ENCODE results near the gene ZNF428.

DNA sequence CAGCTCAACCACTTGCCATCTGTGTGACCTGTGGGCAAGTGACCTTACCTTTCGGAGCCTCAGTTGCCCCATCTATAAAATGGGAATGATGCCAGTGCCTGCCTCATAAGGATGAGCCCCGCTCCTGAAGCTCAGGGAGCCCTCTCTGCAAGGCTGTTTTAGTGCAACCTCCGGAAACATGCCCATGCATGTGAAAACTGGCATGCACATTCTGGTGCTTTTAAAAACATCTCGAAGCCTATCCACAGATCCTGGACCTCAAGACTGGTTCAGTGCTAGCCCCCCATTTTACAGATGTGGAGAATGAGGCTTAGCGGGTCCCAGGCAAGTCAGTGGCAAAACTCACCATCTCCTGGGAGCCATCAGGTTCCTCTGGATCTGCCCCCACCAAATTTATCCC is 14.6 kb upstream of the ZNF428 start:
- TF ChIP-seq EZH2 (IDR thresholded peaks at IDR 0.05; ENCODE audit: insufficient read depth, low read length) = no peak
- TF ChIP-seq, protein P1, sequence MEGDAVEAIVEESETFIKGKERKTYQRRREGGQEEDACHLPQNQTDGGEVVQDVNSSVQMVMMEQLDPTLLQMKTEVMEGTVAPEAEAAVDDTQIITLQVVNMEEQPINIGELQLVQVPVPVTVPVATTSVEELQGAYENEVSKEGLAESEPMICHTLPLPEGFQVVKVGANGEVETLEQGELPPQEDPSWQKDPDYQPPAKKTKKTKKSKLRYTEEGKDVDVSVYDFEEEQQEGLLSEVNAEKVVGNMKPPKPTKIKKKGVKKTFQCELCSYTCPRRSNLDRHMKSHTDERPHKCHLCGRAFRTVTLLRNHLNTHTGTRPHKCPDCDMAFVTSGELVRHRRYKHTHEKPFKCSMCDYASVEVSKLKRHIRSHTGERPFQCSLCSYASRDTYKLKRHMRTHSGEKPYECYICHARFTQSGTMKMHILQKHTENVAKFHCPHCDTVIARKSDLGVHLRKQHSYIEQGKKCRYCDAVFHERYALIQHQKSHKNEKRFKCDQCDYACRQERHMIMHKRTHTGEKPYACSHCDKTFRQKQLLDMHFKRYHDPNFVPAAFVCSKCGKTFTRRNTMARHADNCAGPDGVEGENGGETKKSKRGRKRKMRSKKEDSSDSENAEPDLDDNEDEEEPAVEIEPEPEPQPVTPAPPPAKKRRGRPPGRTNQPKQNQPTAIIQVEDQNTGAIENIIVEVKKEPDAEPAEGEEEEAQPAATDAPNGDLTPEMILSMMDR (IDR thresholded peaks at IDR 0.05; ENCODE audit: insufficient read depth, low read depth, low read length) = no peak

Measured in astrocyte (in vitro differentiated cells and primary cell).